EH (cell line): ENCODE data around the gene CLDN10.
"Not testable (repeated sequence)": the region's sequence is repeated elsewhere in the genome, so short reads cannot be mapped to it uniquely, and the experiment has no call there.

Experiments
- DNase-seq: peaks from one replicate; pipeline ENCODE4 v3.0.0-alpha.2; 2015; ENCODE audit warnings: low read depth

The CLDN10 gene

GRCh38 chr13:95541911-95542474 lies 10.5 kb upstream of the CLDN10 start:
- DNase-seq, result no peak

DNA sequence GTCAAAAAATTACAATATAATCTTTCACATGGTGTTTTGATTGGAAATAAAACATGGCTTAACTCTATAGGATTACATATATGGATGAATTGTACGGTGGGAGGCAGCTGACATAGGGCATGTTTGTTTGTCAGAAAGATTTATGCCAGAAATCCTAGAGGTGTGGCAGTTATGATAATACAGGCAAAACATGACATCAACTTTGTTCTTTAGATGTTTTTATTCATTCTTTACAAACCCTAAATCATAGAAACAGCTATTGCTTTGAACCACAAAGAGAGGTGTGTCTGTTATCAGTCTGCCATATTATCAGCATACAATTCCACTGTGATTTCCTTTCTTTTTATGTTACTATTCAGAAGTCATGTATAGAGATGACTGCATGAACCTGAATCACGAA lies 8.2 kb upstream of the CLDN10 start:
- DNase-seq, result no peak

GRCh38 chr13:95546919-95547318 lies 5.6 kb upstream of the CLDN10 start:
- no peak for DNase-seq

GRCh38 chr13:95547531-95548167 lies 4.9 kb upstream of the CLDN10 start:
- no peak for DNase-seq

DNA sequence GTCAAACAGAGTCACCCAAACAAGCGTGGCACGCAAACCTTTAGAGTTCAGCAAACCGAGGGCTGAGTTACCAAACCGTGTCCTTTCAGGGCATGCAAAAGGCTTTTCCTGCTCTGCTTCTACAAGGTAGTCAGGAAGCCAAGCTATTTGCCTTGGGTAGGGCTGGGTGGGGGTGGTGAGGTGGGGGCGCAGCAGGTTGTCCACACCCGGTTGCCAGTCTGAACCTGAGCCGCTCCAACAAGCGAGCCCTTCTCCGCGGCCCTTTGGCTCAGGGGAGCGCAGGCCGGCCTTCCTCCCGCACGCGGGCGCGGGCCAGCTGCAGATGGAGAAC lies 347 bp upstream of the CLDN10 start:
- DNase-seq, result no peak

GRCh38 chr13:95553581-95554385 lies 1.3 kb downstream of the CLDN10 start:
- DNase-seq, result no peak

DNA sequence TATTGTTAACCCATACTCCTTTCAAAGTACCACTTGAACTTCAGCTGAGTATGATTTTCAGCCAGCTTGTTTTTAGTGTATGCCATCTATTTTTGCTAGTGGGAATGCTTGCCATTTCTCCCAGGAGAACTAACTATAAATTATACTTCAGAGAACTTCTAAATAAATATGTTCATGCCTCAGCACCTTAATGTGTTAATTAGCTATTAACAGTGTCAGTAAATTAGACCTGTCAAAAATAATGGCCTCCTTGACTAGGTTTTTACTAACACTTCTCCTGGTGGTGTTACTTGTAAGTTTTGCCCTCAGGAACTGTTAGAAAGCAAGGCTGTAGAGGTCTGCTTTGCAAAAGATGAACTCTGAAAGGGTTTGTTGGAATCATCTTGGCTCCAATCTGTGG lies 4.5 kb downstream of the CLDN10 start:
- no peak for DNase-seq

DNA sequence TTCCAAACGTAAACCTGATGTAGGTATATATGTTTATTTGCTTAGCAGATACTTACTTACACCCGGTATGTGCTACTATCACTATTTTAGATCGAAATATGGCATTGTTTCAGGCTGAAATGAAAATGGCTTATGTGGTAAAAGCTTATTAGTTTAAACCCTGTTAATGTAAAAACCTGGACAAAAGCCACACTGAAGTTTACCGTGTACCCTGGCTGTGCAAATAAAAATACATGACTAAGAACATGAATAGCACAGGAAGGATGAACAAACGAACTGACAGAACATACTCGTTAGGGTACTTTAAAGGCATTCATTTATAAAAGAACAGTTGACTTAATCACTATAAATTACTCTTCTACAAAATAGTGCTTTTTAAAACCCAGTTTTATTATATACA lies 6.6 kb downstream of the CLDN10 start:
- DNase-seq, result no peak

DNA sequence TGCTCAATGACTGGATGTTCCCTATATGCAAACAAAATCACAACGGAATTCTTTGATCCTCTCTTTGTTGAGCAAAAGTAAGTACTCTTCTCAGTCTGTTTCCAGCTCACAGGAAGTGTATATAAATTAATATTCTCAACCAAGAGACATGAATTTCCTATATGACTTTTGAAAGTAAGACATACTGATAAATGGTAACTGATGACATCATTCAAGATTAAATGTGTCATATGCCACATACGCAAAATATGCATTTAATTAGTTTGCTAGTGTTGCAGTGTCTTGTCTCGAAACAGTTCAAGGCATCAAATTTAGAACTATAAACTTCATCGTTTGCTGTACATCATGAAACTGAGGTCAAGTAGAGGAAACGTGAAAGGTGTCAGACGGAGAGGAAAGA lies 7.9 kb downstream of the CLDN10 start:
- no peak for DNase-seq

GRCh38 chr13:95564091-95564490 lies 11.6 kb downstream of the CLDN10 start:
- DNase-seq, result peak; percentile 12

DNA sequence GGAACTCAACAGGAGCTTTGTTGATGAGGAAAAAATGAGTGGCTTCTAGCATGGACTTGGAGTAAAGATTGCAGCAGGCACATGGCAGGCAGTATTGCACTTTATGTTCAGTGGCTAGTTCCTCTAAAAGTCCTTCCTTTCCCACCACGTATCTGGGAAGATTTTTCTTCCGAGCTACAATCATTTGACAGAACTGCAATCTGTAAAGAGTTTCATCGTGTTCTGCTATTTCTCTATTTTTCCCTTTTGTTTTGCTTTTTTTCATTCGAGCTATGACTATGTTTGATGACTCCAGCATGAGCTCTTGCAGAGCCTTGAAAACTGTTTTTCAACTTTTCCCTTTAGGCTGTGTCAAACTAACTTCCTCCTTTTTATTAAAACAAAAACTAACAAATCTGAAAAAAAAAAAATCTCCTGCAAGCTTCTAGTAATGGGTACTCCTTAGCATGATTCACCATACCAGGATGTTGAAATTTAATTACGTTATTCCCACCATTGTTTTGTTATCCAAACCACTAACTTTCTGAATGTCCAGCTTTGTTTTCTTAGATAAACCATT lies 12.3 kb downstream of the CLDN10 start:
- DNase-seq, result peak; percentile 67

DNA sequence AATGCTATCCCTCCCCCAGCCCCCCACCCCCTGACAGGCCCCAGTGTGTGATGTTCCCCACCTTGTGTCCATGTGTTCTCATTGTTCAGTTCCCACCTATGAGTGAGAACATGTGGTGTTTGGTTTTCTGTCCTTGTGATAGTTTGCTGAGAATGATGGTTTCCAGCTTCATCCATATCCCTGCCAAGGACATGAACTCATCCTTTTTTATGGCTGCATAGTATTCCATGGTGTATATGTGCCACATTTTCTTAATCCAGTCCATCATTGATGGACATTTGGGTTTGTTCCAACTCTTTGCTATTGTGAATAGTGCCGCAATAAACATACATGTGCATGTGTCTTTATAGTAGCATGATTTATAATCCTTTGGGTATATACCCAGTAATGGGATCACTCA lies 13.2 kb downstream of the CLDN10 start:
- not testable (repeated sequence) for DNase-seq

DNA sequence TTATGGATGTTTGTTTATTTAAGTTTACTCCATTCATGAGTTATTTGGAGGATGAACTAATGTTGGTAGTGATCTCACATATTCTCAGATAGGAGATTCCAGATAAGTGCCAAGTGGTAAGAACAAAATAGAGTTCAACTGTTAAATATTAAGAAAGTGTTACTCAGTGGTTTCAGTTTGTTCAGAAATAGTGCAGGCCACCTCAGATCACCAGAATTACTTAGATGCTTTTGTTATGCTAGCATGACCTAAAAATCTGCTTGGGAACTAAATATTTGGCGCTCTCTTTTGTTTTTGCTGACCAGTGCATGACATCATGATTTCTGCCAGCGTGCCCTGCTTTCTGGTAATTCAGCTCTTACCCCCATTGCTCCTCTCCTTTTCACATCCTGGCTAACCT lies 15.6 kb downstream of the CLDN10 start:
- DNase-seq, result no peak

- no peak for DNase-seq
These were observed 17.5 kb downstream of the CLDN10 start for GRCh38 chr13:95570016-95570415.

DNA sequence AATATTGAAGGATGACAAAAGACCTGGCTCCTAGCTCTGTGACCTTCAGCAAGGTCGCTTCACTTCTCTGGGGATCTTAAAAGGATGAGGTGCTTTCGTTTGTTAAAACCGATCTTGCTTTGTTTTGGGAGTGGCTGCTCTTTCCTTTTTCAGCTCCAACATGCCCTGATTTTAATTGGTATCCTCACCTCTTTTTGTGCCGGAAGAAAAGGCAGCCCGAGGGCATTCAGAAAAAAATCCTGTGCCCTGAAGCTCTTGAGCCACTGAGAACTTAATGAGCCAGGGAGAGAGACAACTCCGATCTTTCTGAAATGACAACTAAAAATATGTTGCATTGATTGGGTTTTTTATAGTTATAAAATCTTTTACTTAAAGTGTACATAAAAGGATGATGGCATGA lies 19.4 kb downstream of the CLDN10 start:
- DNase-seq, result no peak

DNA sequence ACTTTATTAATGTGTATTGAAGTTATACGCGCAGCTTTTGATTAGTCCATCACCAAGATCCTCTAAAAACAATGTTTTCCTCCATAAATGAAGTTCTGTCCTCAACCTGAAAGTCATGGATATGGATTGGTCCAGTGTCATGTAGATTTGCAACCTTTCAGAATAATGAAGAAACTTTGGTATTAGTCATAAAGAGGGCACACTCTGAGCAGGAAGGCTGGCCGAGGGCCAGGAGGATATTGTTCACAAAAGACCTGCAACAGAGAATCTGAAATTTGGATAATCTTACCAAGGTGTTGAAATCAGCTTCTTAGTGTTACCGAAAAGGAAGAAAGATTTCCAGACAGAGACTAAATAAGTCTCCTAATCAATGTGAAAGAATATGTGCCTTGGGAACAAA lies 20.7 kb downstream of the CLDN10 start:
- peak; percentile 23 for DNase-seq

GRCh38 chr13:95579303-95579702 lies 26.8 kb downstream of the CLDN10 start:
- DNase-seq, result no peak

GRCh38 chr13:95585867-95586266 lies 33.3 kb downstream of the CLDN10 start:
- no peak for DNase-seq

- DNase-seq, result no peak
These were observed 35.6 kb downstream of the CLDN10 start for GRCh38 chr13:95588134-95588533.

GRCh38 chr13:95588721-95589120 lies 36.2 kb downstream of the CLDN10 start:
- DNase-seq, result peak; percentile 10

DNA sequence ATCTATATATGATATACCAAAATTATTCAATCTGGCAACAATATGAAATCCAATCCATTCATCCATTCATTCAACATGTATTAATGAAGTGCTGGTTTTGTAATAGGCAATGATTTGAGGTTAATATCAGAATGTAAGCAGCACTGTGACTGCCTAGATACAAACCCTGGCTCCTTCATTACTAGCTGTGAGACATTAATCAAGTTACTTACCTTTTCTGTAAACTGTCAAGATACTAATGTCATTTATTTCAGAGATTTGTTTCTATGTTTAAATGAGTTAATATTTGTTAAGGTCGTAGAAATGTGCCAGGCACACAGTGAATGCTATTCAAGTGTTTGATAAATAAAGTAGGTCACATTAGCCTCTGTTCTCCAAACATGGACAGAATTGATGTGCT lies 40.9 kb downstream of the CLDN10 start:
- no peak for DNase-seq

DNA sequence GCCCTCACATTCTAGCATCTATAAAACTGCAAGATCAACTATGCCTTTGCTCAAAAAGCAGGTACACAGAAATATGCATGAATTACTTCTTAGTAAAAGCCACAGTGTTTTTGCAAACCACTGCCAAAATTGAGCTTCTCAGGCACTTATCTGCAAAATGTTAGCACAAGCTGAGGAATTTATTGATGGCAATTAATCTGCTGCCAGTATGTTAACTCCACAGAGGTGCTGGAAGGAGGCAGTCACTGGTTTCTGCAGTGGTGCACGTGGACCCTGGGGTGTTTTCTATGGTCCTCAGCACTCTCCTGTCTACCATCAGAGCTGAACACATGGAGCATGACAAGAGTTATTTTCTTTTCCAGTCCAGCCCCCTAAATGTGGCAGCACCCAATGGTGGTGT lies 44.2 kb downstream of the CLDN10 start:
- DNase-seq, result no peak

GRCh38 chr13:95601216-95601615 lies 48.7 kb downstream of the CLDN10 start:
- no peak for DNase-seq
